HCT116 (cell line): ENCODE data around the gene PNKP. TPM values are rescaled to one million over a fixed set of nuclear protein-coding genes. Genes with fewer than 3 reads are reported as not detected.
A peak's percentile ranks its signal among the peaks of the same experiment; 100 is the strongest.

Experiments
- ATAC-seq: fragments of 200-7000 bp; cut with Tn5 transposase; 2 replicates; pipeline ENCODE4 v1.9.1; 2020; ENCODE audit warnings: mild to moderate bottlenecking, moderate library complexity
- BruUV-seq: library from RNA; stranded (reverse); fragments of 400-500 nt; replicated peaks from 2 replicates; lab custom pipeline; 2021; lab: Mats Ljungman, UMichigan
- CTCF ChIA-PET: fragments of 300-600 bp; sonication (Branson Sonifier 250); formaldehyde crosslinking; loops from one replicate; lab custom pipeline; 2021; ENCODE audit warnings: antibody characterized with exemption; lab: Charles Lee
- POLR2A ChIA-PET: fragments of 300-600, 350-600 bp; sonication (Branson Sonifier 250); formaldehyde crosslinking; loops from one replicate; lab custom pipeline; 2021; ENCODE audit warnings: antibody characterized with exemption; lab: Charles Lee
- RAD21 ChIA-PET, 2 experiments: fragments of 300-600 bp; sonication (Branson Sonifier 250); formaldehyde crosslinking; loops; one replicate each; lab custom pipeline; 2023; ENCODE audit warnings: low total read pairs in 2 of 2; ENCODE audit not compliant: uncharacterized antibody in 2 of 2, unreplicated experiment in 2 of 2, low non-redundant PET in 1 of 2; lab: Charles Lee
- DNase-seq: peaks from one replicate; pipeline ENCODE4 v3.0.0-alpha.2; 2010; ENCODE audit warnings: low read depth, low spot score
- H2AFZ ChIP-seq: fragments of 200-600 bp; shearing (Covaris generic), sonication (generic); 2 replicates; pipeline ENCODE4 v1.6.1; 2017; ENCODE audit warnings: low read depth, mixed run types, mixed read lengths, antibody characterized with exemption, low read length; ENCODE audit not compliant: poor library complexity, severe bottlenecking
- H3K27ac ChIP-seq: 2 replicates; pipeline ENCODE4 v1.5.1; 2012; ENCODE audit warnings: low read depth, low read length
- H3K27me3 ChIP-seq: fragments of 200-600 bp; sonication (generic); 2 replicates; pipeline ENCODE4 v1.6.1; 2016; ENCODE audit warnings: mixed run types, low read length, mixed read lengths; ENCODE audit not compliant: insufficient read depth
- H3K36me3 ChIP-seq, 2 experiments: fragments of 200-500 bp in 1 of 2; fragments of 200-600 bp in 1 of 2; sonication (Bioruptor generic) in 1 of 2; sonication (generic) in 1 of 2; 2 replicates each; pipeline versions ENCODE4 v1.5.1 to v1.6.1; 2014 to 2016; ENCODE audit warnings: low read length in 2 of 2, inconsistent platforms in 1 of 2, mixed read lengths in 1 of 2, mixed run types in 1 of 2; ENCODE audit not compliant: insufficient read depth in 2 of 2, control insufficient read depth in 1 of 2
- H3K4me1 ChIP-seq, 2 experiments: fragments of 200-600 bp in 1 of 2; sonication (generic) in 1 of 2; 2 replicates each; pipeline versions ENCODE4 v1.5.1 to v1.6.1; 2012 to 2017; ENCODE audit warnings: low read length in 2 of 2, inconsistent platforms in 1 of 2, mild to moderate bottlenecking in 1 of 2, mixed read lengths in 1 of 2, mixed run types in 1 of 2, moderate library complexity in 1 of 2; ENCODE audit not compliant: insufficient read depth in 2 of 2, control insufficient read depth in 1 of 2
- H3K4me2 ChIP-seq: fragments of 200-600 bp; sonication (generic); 2 replicates; pipeline ENCODE4 v1.6.1; 2017; ENCODE audit warnings: mixed run types, low read length, mixed read lengths
- H3K4me3 ChIP-seq, 2 experiments: fragments of 200-600 bp in 1 of 2; sonication (generic) in 1 of 2; replicated peaks in 1 of 2; 2 replicates each; pipeline ENCODE4 v1.5.1; 2011 to 2016; ENCODE audit warnings: low read length in 2 of 2, control low read depth in 1 of 2, low read depth in 1 of 2, mild to moderate bottlenecking in 1 of 2, mixed read lengths in 1 of 2, mixed run types in 1 of 2
- H3K79me2 ChIP-seq: fragments of 200-600 bp; sonication (generic); 2 replicates; pipeline ENCODE4 v1.6.1; 2017; ENCODE audit warnings: mild to moderate bottlenecking, mixed run types, low read length, moderate library complexity, mixed read lengths; ENCODE audit not compliant: insufficient read depth
- H3K9ac ChIP-seq: fragments of 200-600 bp; sonication (generic); 2 replicates; pipeline ENCODE4 v1.6.1; 2016; ENCODE audit warnings: low read length, mixed read lengths
- H3K9me2 ChIP-seq: fragments of 200-600 bp; sonication (generic), shearing (Covaris generic); 2 replicates; pipeline ENCODE4 v1.6.1; 2017; ENCODE audit warnings: mixed run types, mild to moderate bottlenecking, moderate library complexity; ENCODE audit not compliant: insufficient read depth
- H3K9me3 ChIP-seq, 2 experiments: fragments of 200-500 bp in 1 of 2; fragments of 200-600 bp in 1 of 2; sonication (Bioruptor generic) in 1 of 2; sonication (generic) in 1 of 2; 2 replicates each; pipeline ENCODE4 v1.6.1; 2014 to 2017; ENCODE audit warnings: low read length in 2 of 2, mixed read lengths in 2 of 2, inconsistent platforms in 1 of 2, low read depth in 1 of 2, mild to moderate bottlenecking in 1 of 2, mixed run types in 1 of 2, moderate library complexity in 1 of 2; ENCODE audit not compliant: control insufficient read depth in 1 of 2, insufficient read depth in 1 of 2
- H4K20me1 ChIP-seq: fragments of 200-600 bp; sonication (generic), shearing (Covaris generic); 2 replicates; pipeline ENCODE4 v1.6.1; 2017; ENCODE audit warnings: mixed run types, mild to moderate bottlenecking, moderate library complexity; ENCODE audit not compliant: insufficient read depth
- CBX3 ChIP-seq: IDR thresholded peaks from 2 replicates; pipeline ENCODE4 v1.6.1; 2012; ENCODE audit warnings: low read depth
- CEBPB ChIP-seq: IDR thresholded peaks from 2 replicates; pipeline ENCODE4 v1.6.1; 2012; ENCODE audit warnings: low read depth
- EZH2 ChIP-seq: fragments of 200-600 bp; sonication (generic); IDR thresholded peaks from 2 replicates; pipeline ENCODE4 v1.6.1; 2017; ENCODE audit warnings: antibody characterized with exemption, mixed run types
- JUND ChIP-seq: IDR thresholded peaks from 2 replicates; pipeline ENCODE4 v1.6.1; 2012
- POLR2A ChIP-seq: IDR thresholded peaks from 2 replicates; pipeline ENCODE4 v1.7.0; 2011; ENCODE audit warnings: borderline replicate concordance; ENCODE audit not compliant: insufficient read depth, insufficient read length; ENCODE audit errors: extremely low read depth
- POLR2AphosphoS5 ChIP-seq: IDR thresholded peaks from 2 replicates; pipeline ENCODE4 v1.6.1; 2011; ENCODE audit warnings: mild to moderate bottlenecking, low read depth, low read length, moderate library complexity
- SIN3A ChIP-seq: IDR thresholded peaks from 2 replicates; pipeline ENCODE4 v1.6.1; 2012; ENCODE audit warnings: low read depth
- TCF7L2 ChIP-seq: IDR thresholded peaks from 2 replicates; pipeline ENCODE4 v1.7.0; 2011; ENCODE audit warnings: borderline replicate concordance, inconsistent platforms; ENCODE audit not compliant: insufficient read depth, insufficient read length; ENCODE audit errors: extremely low read depth
- intact Hi-C: fragments of 100-400 bp; cut with micrococcal nuclease; formaldehyde crosslinking; loops from 2 replicates; pipeline ENCODE4 v1.10.0; 2022
- total RNA-seq: library from RNA; stranded (reverse); gene quantifications from one replicate; pipeline ENCODE4 v1.2.1, GENCODE V29; 2021; ENCODE audit not compliant: unreplicated experiment
- TF ChIP-seq, protein P1 (sequence below): IDR thresholded peaks from 2 replicates; pipeline ENCODE4 v1.6.1; 2012
- TF ChIP-seq, protein P2 (sequence below): IDR thresholded peaks from 2 replicates; pipeline ENCODE4 v1.6.1; 2011; ENCODE audit warnings: mild to moderate bottlenecking, low read length, moderate library complexity; ENCODE audit not compliant: insufficient replicate concordance; ENCODE audit errors: extremely low read depth

PNKP gene
- total RNA-seq, 1 experiment from 2014 or later, result 129 TPM

- TF ChIP-seq POLR2AphosphoS5 (peak; percentile 49; the same call in 1 of the 2 replicates), SIN3A (no peak), EZH2 (no peak), TCF7L2 (peak; percentile 1), POLR2A (peak; percentile 11)
- DNase-seq (no peak), ATAC-seq (peak; percentile 22; the same call in 1 of the 2 replicates)
- ChIA-PET CTCF (no interaction called here), POLR2A (interaction anchor here (1.0 to 2.1 kb wide), 7 partner anchors 9 to 199 kb away, joined by 3 to 6 read pairs (median 4); partner anchors contain the start of gene NUP62), RAD21 (no interaction called here)
- peak overlapping the region; percentile 98 for H3K27ac ChIP-seq
- H3K4me3 ChIP-seq, result peak overlapping the region; percentile 79 to 89
- H2AFZ ChIP-seq, result no peak overlapping the region
- H3K9ac ChIP-seq, result peak overlapping the region; percentile 93
- no peaks in the 10 kb centered on the region for H3K9me2 ChIP-seq
- H4K20me1 ChIP-seq, result no peaks in the 10 kb centered on the region
- H3K4me1 ChIP-seq, result peaks cover 12 to 30% of the 10 kb centered on the region in 2 experiments
- BruUV-seq, result TSS peak; percentile 62
- peaks cover 0 to 10% of the 10 kb centered on the region in 2 experiments; a peak in 2 of 4 replicates for H3K36me3 ChIP-seq
- intact Hi-C loops, result no loop called here
- no peaks in the 10 kb centered on the region for H3K9me3 ChIP-seq
- peak overlapping the region; percentile 99 for H3K4me2 ChIP-seq
- peaks cover 35% of the 10 kb centered on the region for H3K79me2 ChIP-seq
- H3K27me3 ChIP-seq, result no peaks in the 10 kb centered on the region
These were observed 8.6 kb upstream of the PNKP start for GRCh38 chr19:49875857-49876421.

- peaks cover 20 to 38% of the 10 kb centered on the region in 2 experiments for H3K4me1 ChIP-seq
- ChIA-PET RAD21 (no interaction called here), CTCF (no interaction called here), POLR2A (interaction anchor here (1.2 kb wide), 1 partner anchor 10 kb away, joined by 4 read pairs; no protein-coding TSS in a partner anchor)
- TF ChIP-seq, protein P1, sequence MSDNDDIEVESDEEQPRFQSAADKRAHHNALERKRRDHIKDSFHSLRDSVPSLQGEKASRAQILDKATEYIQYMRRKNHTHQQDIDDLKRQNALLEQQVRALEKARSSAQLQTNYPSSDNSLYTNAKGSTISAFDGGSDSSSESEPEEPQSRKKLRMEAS, result no peak
- TF ChIP-seq CBX3 (no peak), CEBPB (no peak), JUND (no peak)
- TF ChIP-seq, protein P2, sequence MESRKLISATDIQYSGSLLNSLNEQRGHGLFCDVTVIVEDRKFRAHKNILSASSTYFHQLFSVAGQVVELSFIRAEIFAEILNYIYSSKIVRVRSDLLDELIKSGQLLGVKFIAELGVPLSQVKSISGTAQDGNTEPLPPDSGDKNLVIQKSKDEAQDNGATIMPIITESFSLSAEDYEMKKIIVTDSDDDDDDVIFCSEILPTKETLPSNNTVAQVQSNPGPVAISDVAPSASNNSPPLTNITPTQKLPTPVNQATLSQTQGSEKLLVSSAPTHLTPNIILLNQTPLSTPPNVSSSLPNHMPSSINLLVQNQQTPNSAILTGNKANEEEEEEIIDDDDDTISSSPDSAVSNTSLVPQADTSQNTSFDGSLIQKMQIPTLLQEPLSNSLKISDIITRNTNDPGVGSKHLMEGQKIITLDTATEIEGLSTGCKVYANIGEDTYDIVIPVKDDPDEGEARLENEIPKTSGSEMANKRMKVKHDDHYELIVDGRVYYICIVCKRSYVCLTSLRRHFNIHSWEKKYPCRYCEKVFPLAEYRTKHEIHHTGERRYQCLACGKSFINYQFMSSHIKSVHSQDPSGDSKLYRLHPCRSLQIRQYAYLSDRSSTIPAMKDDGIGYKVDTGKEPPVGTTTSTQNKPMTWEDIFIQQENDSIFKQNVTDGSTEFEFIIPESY, result no peak
- no peaks in the 10 kb centered on the region for H3K9me2 ChIP-seq
- H3K27ac ChIP-seq, result peak overlapping the region; percentile 98
- intact Hi-C loops, result no loop called here
- H2AFZ ChIP-seq, result no peak overlapping the region
- no peaks in the 10 kb centered on the region for H4K20me1 ChIP-seq
- H3K79me2 ChIP-seq, result peaks cover 35% of the 10 kb centered on the region
- peaks cover 0 to 11% of the 10 kb centered on the region in 2 experiments; a peak in 1 of 4 replicates for H3K36me3 ChIP-seq
- no peaks in the 10 kb centered on the region for H3K9me3 ChIP-seq
- DNase-seq, result no peak
- no peaks in the 10 kb centered on the region for H3K27me3 ChIP-seq
- H3K4me3 ChIP-seq, result peak overlapping the region; percentile 79 to 89
- BruUV-seq, result no TSS peak
- H3K9ac ChIP-seq, result peak overlapping the region; percentile 93
- ATAC-seq, result no peak
- peak overlapping the region; percentile 99 for H3K4me2 ChIP-seq
These were observed 7.8 kb upstream of the PNKP start for GRCh38 chr19:49875177-49875576.
